GM19238 (cell line): ENCODE data around the gene SCRT2.
"Not testable (repeated sequence)": the region's sequence is repeated elsewhere in the genome, so short reads cannot be mapped to it uniquely, and the experiment has no call there.

Experiments
- DNase-seq: peaks from one replicate; pipeline ENCODE4 v3.0.0; 2011; ENCODE audit warnings: low spot score; ENCODE audit not compliant: insufficient read length

SCRT2 gene

DNA sequence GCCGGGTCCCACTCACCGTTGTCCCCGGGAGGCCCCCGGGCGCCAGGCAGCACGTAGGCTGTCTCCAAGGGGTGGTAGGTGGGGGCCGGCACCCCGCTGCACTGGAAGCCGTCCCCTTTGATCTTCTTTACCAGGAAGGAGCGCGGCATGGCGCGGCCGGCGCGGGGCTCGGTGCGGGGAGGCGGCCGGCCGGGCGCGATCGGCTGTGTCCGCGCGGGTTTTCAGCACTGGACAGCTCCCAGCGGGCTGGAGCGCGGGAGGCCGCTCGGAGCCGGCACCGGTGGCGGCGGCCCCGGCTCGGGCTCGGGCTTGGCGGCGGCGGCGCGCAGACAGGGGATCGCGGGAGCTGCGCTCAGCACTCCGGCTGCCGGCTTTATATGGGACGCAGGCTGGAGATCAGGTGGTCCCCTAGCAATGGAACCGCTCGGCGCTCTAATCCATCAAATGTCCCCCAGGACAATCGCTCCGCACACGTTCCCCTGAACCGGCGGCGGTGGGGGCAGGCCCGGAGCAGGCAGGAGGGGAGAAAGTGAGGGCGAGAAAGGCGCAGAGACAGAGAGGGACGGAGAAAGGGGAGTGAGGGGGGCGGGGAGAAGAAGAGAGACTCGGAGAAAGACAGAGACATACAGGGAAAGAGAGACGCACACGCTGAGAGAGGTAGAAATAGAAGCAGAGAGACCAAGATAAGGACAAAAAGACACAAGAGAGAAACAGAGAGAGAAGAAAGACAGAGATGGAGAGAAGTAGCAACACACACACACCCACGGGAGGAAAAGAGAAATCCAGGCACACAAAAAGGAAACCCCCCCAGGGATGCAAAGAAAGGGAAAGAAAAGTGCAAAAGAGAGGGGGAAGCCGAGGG lies at the start of gene SCRT2:
SCRT2 (minus strand) TSS at position 350 of the 862 bp plus-strand sequence; CDS start at position 149, 201 bp downstream.
- peak; percentile 48 for DNase-seq

- not testable (repeated sequence) for DNase-seq
Measured at GRCh38 chr20:724797-725196, 49.2 kb upstream of the SCRT2 start.

DNA sequence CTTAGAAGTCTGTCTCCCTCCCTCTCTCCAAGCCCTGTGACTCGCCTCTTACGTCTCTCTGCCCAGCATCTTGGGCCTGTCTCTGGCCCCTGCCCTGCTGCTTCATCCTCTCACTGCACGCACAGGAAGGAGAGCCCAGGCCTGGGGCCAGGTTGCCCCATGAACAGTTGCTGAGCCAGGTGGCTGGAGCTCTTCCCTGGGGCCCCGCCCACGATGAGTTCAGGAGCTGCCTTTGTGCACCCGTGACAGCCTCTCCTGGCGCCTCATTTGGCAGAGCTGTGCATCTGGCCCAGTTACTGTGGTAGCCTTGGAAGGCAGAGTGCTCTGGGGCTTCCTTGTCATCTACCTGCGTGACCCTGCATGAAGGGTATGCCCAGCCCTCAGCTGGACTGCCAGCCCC lies 48.2 kb upstream of the SCRT2 start:
- no peak for DNase-seq

DNA sequence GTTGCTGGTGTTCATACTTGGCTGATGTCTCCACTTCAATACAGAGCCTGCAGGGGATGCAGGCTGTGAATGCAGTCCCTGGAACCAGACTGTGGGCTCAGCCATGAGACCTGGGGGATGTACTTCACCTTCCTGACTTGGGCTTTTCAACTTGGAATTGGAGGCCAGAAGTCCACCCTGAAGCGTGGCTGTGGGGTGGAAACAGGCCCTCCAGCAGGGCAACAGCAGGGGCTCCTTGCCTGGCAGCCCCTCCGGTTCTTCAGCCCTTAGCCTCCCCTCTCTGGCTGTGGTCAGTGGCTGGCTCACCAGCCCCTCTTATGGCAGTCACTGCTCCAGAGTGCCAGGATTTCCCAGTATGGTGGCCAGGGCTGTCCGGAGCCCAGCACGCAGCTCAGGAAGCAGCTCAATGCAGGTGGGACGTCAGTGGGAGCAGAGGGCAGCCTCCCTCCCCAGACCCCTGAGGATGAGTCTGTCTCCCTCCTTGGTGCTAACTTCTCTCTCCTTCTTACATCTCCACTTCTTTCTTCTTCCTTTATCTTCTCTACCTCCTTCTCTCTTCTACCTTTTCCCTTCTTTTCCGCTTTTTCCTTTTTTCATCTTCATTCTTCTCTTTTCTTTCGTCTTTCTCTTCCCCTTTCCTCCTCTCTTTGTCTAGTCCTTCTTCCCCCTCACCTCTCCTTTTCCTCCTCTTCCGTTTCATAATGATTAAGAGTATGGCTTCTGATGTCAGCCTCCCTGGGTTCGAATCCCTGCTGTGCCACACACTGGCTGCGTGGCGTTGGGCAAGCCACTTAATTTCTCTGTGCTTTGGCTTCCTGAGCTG lies 47.4 kb upstream of the SCRT2 start:
- no peak for DNase-seq

DNA sequence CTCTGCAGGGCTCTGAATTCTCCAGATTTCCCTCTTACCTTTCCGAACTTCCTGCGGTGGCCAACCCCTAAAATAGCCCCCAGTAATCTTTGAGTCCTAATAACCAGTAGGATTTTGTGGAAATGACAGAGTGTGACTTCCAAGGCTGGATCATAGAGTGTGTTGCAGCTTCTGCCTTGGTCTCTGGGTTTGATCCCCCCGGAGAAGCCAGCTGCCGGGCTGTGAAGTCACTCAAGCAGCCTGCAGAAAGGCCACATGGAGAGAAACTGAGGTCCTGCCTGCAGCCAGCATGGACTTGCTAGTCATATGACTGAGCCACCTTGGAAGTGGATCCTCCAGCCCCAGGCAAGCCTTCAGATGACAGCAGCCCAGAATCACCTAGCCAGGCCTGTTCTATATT lies 46.3 kb upstream of the SCRT2 start:
- no peak for DNase-seq

- no peak for DNase-seq
Measured at GRCh38 chr20:719816-720215, 44.2 kb upstream of the SCRT2 start.

GRCh38 chr20:719068-719467 lies 43.5 kb upstream of the SCRT2 start:
- DNase-seq = no peak

GRCh38 chr20:717832-718231 lies 42.2 kb upstream of the SCRT2 start:
- DNase-seq = no peak

GRCh38 chr20:717271-717670 lies 41.7 kb upstream of the SCRT2 start:
- DNase-seq = no peak

DNA sequence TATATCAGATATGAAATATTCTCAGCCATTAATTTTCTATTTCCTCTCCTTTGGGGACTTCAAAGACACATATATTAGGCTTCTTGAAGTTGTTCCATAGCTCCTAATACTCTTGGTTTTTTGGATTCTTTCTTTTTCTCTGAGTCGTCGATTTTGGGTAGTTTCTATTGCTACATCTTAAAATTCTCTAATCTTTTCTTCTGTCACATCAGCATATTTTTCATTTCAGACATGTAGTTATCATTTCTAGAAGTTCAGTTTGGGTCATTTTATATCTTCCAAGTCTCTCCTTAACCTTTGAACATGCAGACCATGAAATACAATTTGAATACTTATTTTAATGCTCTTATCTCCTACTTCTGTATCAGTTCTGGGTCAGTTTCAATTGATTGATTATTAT lies 38.9 kb upstream of the SCRT2 start:
- DNase-seq = no peak

- DNase-seq = no peak
Measured at GRCh38 chr20:711576-711975, 36.0 kb upstream of the SCRT2 start.

GRCh38 chr20:710780-711450 lies 35.3 kb upstream of the SCRT2 start:
- no peak for DNase-seq

GRCh38 chr20:709991-710779 lies 34.6 kb upstream of the SCRT2 start:
- no peak for DNase-seq

DNA sequence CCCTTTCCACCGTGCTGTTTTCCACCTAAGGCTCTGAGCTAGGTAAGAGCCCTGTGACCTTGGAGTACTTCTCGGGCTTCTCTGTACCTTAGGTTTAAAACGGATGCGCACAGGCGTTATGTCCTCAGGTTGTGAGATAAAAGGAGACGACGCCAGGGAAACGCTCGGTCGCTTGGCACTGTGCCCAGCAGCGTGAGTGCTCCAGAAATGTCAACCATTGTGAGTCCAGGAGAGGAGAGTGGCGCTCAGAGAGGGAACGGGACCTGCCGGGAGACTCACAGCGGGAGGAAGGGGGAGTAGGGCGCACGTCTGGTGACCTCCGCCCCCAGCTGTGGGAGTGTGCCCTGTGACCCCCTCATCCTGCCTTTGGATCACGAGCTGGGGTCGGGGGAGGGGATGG lies 33.8 kb upstream of the SCRT2 start:
- DNase-seq = no peak

- no peak for DNase-seq
Measured at GRCh38 chr20:708956-709355, 33.4 kb upstream of the SCRT2 start.

DNA sequence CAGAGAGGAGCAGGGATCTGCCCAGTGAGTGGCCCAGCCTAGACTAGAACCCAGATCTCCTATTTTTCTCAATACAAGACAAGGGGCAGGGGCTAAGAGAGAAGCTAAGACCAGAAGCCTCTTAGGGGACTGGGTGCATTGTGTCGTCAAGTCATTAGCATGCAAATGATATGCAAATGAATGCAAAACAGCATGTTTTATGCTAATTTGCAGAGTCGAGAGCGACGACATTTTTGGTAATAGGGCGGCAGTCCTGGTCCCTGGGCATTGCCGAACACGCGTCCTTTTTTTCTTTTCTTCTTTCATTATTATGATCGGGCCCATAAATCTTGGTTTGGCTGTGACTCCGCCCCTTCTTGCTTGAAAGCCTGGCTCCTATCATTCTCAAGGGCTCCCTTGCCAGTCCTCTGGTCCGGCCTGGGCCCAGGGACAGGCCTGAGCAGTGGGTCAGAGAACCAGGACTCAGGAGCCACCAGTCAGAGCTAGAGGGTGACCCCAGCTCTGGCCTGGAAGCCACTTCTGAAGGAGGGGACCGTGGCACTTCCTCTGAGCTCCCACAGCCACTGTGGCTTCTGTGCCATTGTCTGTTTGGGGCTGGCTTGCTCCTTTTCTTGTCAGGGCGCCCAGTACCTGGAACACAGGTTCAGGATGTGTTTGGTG lies 32.0 kb upstream of the SCRT2 start:
- no peak for DNase-seq

- DNase-seq = no peak
Measured at GRCh38 chr20:706366-706885, 30.8 kb upstream of the SCRT2 start.

GRCh38 chr20:704726-705125 lies 29.1 kb upstream of the SCRT2 start:
- no peak for DNase-seq

DNA sequence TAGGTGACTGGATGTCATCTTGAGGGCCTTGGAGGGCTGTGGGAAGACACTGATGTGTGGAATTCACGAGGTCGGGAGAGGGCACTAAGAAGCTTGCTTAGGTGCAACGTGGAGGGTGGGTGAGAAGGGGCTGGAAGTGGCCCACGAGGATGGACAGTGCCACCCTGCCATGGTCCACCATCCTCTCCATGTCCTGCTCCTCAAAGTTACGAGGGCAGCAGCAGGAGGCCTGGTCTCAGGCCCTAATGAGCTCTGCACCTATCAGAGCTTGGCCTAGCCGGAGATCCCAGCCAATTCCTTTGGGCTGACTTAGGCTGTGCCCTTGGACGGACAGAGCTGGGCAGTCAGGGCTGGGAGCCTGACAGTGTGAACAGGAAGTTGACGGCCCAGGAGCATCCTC lies 27.8 kb upstream of the SCRT2 start:
- DNase-seq = no peak

DNA sequence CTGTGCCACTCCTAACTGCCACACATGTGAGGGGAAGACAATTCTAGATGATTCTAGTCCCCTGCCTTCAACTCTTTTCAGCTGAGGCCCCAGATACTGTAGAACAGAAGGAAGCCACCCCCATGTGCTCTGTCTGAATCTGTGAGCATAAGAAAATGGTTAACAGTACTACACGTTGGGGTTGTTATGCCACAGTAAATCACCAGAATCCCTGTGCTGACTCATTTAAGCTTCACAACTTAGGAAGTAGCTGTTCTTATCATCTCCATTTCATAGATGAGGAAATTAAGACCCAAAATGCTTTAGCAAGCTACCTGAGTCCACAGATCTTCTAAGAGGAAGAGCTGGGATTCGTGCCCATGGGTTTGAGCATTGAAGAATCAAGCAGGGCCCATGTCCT lies 27.4 kb upstream of the SCRT2 start:
- no peak for DNase-seq
